Common myeloid progenitor, CD34-positive (primary cell): ENCODE measurements around the gene FRMD4A.

Source experiments
- CTCF ChIA-PET: fragments of 350-600 bp; sonication (Branson Sonifier 250); formaldehyde crosslinking; loops from one replicate; lab custom pipeline; 2021; ENCODE audit warnings: antibody characterized with exemption; lab: Charles Lee
- POLR2A ChIA-PET: fragments of 350-600 bp; sonication (Branson Sonifier 250); formaldehyde crosslinking; loops from one replicate; lab custom pipeline; 2021; ENCODE audit warnings: antibody characterized with exemption; lab: Charles Lee
- DNase-seq, 3 donors: peaks; one replicate each; pipeline versions ENCODE4 v3.0.0 to v3.0.0-alpha.2; 2013
- H3K27ac ChIP-seq, 2 experiments: 1 replicate in 1 of 2; 2 replicates in 1 of 2; pipeline ENCODE4 v1.7.0; 2013; ENCODE audit warnings: inconsistent platforms in 2 of 2, low read length in 2 of 2, mild to moderate bottlenecking in 2 of 2, low read depth in 1 of 2, moderate library complexity in 1 of 2; ENCODE audit not compliant: severe bottlenecking in 2 of 2, insufficient read depth in 1 of 2, poor library complexity in 1 of 2
- H3K27me3 ChIP-seq, 5 experiments: replicated peaks in 2 of 5; 1 replicate in 3 of 5; 2 replicates in 2 of 5; pipeline versions ENCODE4 v1.6.1 to v1.7.0; 2013; ENCODE audit warnings: low read length in 4 of 5, mild to moderate bottlenecking in 2 of 5, moderate library complexity in 2 of 5, inconsistent platforms in 1 of 5; ENCODE audit not compliant: insufficient read depth in 5 of 5, control insufficient read depth in 4 of 5
- H3K36me3 ChIP-seq, 4 experiments: 1 replicate in 2 of 4; 2 replicates in 2 of 4; pipeline versions ENCODE4 v1.6.1 to v1.7.0; 2013; ENCODE audit warnings: low read length in 3 of 4, control low read depth in 1 of 4, mild to moderate bottlenecking in 1 of 4; ENCODE audit not compliant: control insufficient read depth in 4 of 4, insufficient read depth in 4 of 4
- H3K4me1 ChIP-seq, 4 experiments: 1 replicate in 3 of 4; 2 replicates in 1 of 4; pipeline versions ENCODE4 v1.6.1 to v1.7.1; 2013; ENCODE audit warnings: low read length in 3 of 4, mild to moderate bottlenecking in 3 of 4, control low read depth in 1 of 4, inconsistent platforms in 1 of 4, moderate library complexity in 1 of 4; ENCODE audit not compliant: control insufficient read depth in 4 of 4, insufficient read depth in 4 of 4; ENCODE audit errors: control extremely low read depth in 1 of 4
- H3K4me3 ChIP-seq, 7 experiments: 1 replicate in 4 of 7; 2 replicates in 3 of 7; pipeline versions ENCODE4 v1.5.1 to v1.7.0; 2013; ENCODE audit warnings: mild to moderate bottlenecking in 7 of 7, low read length in 6 of 7, moderate library complexity in 6 of 7, inconsistent platforms in 2 of 7, low read depth in 2 of 7, control low read depth in 1 of 7; ENCODE audit not compliant: insufficient read depth in 4 of 7, control insufficient read depth in 1 of 7; ENCODE audit errors: extremely low read depth in 1 of 7
- H3K9me3 ChIP-seq, 5 experiments: 1 replicate in 4 of 5; 2 replicates in 1 of 5; pipeline versions ENCODE4 v1.6.1 to v1.7.1; 2013; ENCODE audit warnings: low read length in 4 of 5, mild to moderate bottlenecking in 2 of 5, inconsistent platforms in 1 of 5, low read depth in 1 of 5, moderate library complexity in 1 of 5; ENCODE audit not compliant: control insufficient read depth in 4 of 5, insufficient read depth in 2 of 5; ENCODE audit errors: control extremely low read depth in 1 of 5
- WGBS: methylation state at CpG from one replicate; pipeline ENCODE4 v1.1.5; 2013; ENCODE audit not compliant: insufficient coverage; 5-methylcytosine and 5-hydroxymethylcytosine counted together

FRMD4A gene

GRCh38 chr10:13990392-13990805 is 340.3 kb downstream of the FRMD4A start:
- Histone ChIP-seq H3K4me3 (no peak overlapping the region), H3K9me3 (no peaks in the 10 kb centered on the region), H3K4me1 (no peaks in the 10 kb centered on the region), H3K36me3 (no peaks in the 10 kb centered on the region), H3K27ac (no peak overlapping the region), H3K27me3 (peaks cover 0 to 10% (median 0%) of the 10 kb centered on the region in 5 experiments)
- ChIA-PET CTCF (interaction anchor here (0.8 kb wide), 1 partner anchor 19 kb away, joined by 3 read pairs; no protein-coding TSS in a partner anchor), POLR2A (no interaction called here)
- 85% methylated on average over 11 of the region's 12 CpGs for WGBS
- no peak for DNase-seq

GRCh38 chr10:13989616-13990015 is 341.1 kb downstream of the FRMD4A start:
- DNase-seq = no peak
- Histone ChIP-seq H3K4me3 (no peak overlapping the region), H3K36me3 (no peaks in the 10 kb centered on the region), H3K9me3 (no peaks in the 10 kb centered on the region), H3K4me1 (no peaks in the 10 kb centered on the region), H3K27ac (no peak overlapping the region), H3K27me3 (peaks cover 0 to 10% (median 0%) of the 10 kb centered on the region in 5 experiments)
- WGBS = no CpG with 5 or more reads among the region's 2 CpGs
- ChIA-PET POLR2A (no interaction called here), CTCF (no interaction called here)

GRCh38 chr10:13987446-13987845 is 343.3 kb downstream of the FRMD4A start:
- no peak overlapping the region for H3K4me3 ChIP-seq
- H3K4me1 ChIP-seq = no peaks in the 10 kb centered on the region
- H3K36me3 ChIP-seq = no peaks in the 10 kb centered on the region
- POLR2A ChIA-PET = no interaction called here
- peaks cover 0 to 11% (median 0%) of the 10 kb centered on the region in 5 experiments for H3K27me3 ChIP-seq
- no peak overlapping the region for H3K27ac ChIP-seq
- no peak for DNase-seq
- CTCF ChIA-PET = no interaction called here
- WGBS = 60% methylated on average over 7 of the region's 9 CpGs
- H3K9me3 ChIP-seq = no peaks in the 10 kb centered on the region

- Histone ChIP-seq H3K9me3 (no peaks in the 10 kb centered on the region), H3K4me3 (no peak overlapping the region), H3K4me1 (no peaks in the 10 kb centered on the region), H3K36me3 (no peaks in the 10 kb centered on the region), H3K27ac (no peak overlapping the region), H3K27me3 (peaks cover 0 to 8% (median 0%) of the 10 kb centered on the region in 5 experiments)
- WGBS = 91% methylated on average over 5 of the region's 7 CpGs
- CTCF ChIA-PET = no interaction called here
- POLR2A ChIA-PET = no interaction called here
- DNase-seq = no peak
Measured at GRCh38 chr10:13984647-13985155, 346.0 kb downstream of the FRMD4A start.

GRCh38 chr10:13983035-13983434 is 347.7 kb downstream of the FRMD4A start:
- Histone ChIP-seq H3K36me3 (no peaks in the 10 kb centered on the region), H3K27ac (no peak overlapping the region), H3K4me1 (no peaks in the 10 kb centered on the region), H3K9me3 (no peaks in the 10 kb centered on the region), H3K4me3 (no peak overlapping the region), H3K27me3 (peaks cover 0 to 8% (median 0%) of the 10 kb centered on the region in 5 experiments)
- ChIA-PET POLR2A (no interaction called here), CTCF (no interaction called here)
- DNase-seq = no peak
- WGBS = 86% methylated on average over 2 of the region's 9 CpGs

- ChIA-PET CTCF (no interaction called here), POLR2A (no interaction called here)
- DNase-seq = no peak
- 100% methylated on average over 3 of the region's 4 CpGs for WGBS
- peaks cover 0 to 7% (median 2%) of the 10 kb centered on the region in 5 experiments for H3K27me3 ChIP-seq
- no peaks in the 10 kb centered on the region for H3K9me3 ChIP-seq
- H3K4me1 ChIP-seq = no peaks in the 10 kb centered on the region
- no peaks in the 10 kb centered on the region for H3K36me3 ChIP-seq
- H3K27ac ChIP-seq = no peak overlapping the region
- no peak overlapping the region for H3K4me3 ChIP-seq
Measured at GRCh38 chr10:13978533-13979115, 352.1 kb downstream of the FRMD4A start.

GRCh38 chr10:13977861-13978532 is 352.7 kb downstream of the FRMD4A start:
- Histone ChIP-seq H3K27ac (no peak overlapping the region), H3K27me3 (peaks cover 0 to 9% (median 2%) of the 10 kb centered on the region in 5 experiments), H3K4me1 (no peaks in the 10 kb centered on the region), H3K4me3 (no peak overlapping the region), H3K9me3 (no peaks in the 10 kb centered on the region), H3K36me3 (no peaks in the 10 kb centered on the region)
- POLR2A ChIA-PET = no interaction called here
- WGBS = 96% methylated on average over 3 of the region's 3 CpGs
- CTCF ChIA-PET = no interaction called here
- no peak for DNase-seq
